ENCODE measurements around the gene PODXL. TPM values are rescaled to one million over a fixed set of nuclear protein-coding genes. Genes with fewer than 3 reads are reported as not detected.

The PODXL gene
- total and polyA plus RNA-seq, 10 of the 15 experiments (the other 5 are each of a cell fraction or from before 2014, with no cell fraction given), result 0.04 to 1.8 (median 0.38) TPM

GRCh38 chr7:131527456-131527855, 29.0 kb downstream of the PODXL start (continued):
- no peak for TF ChIP-seq TCF3 (IDR thresholded peaks at IDR 0.05; ENCODE audit: borderline replicate concordance, insufficient read depth, low read depth, low read length)
- no peak for TF ChIP-seq RAD51 (IDR thresholded peaks at IDR 0.05)
- no peak for TF ChIP-seq POLR2AphosphoS5 (IDR thresholded peaks at IDR 0.05; ENCODE audit: low read length)

- CTCF ChIA-PET, result no interaction called here
- H3K79me2 ChIP-seq (ENCODE audit: control insufficient read depth, insufficient read depth, low read length), result no peaks in the 10 kb centered on the region
- BruUV-seq (replicated peaks), result no TSS peak
- in situ Hi-C loops (cut with MboI) (no loop called here), intact Hi-C loops (cut with micrococcal nuclease; ENCODE audit: unreplicated experiment) (no loop called here)
- ATAC-seq, result no peak
- H4K20me1 ChIP-seq (ENCODE audit: control insufficient read depth, insufficient read depth), result no peaks in the 10 kb centered on the region
- TF ChIP-seq NFIC (IDR thresholded peaks at IDR 0.05; ENCODE audit: low read depth, low read length) (no peak), CHD4 (IDR thresholded peaks at IDR 0.05) (no peak)
- no peak for DNase-seq (ENCODE audit: low read depth, low spot score)
- H3K36me3 ChIP-seq (ENCODE audit: control insufficient read depth in 2 of 2, insufficient read depth in 2 of 2, low read length in 1 of 2), result no peaks in the 10 kb centered on the region
- FAIRE-seq, result no peak
- POLR2A ChIA-PET, result no interaction called here
- no peak overlapping the region for H3K4me2 ChIP-seq (ENCODE audit: control insufficient read depth, insufficient read depth)
- no peak overlapping the region for H3K4me3 ChIP-seq
- no peaks in the 10 kb centered on the region for H3K27me3 ChIP-seq (replicated peaks in 1 of 2; ENCODE audit: control insufficient read depth in 2 of 2, insufficient read depth in 2 of 2, low read length in 1 of 2)
- RAD21 ChIA-PET (ENCODE audit: unreplicated experiment), result no interaction called here
- 45% methylated on average over 2 of the region's 2 CpGs for WGBS (ENCODE audit: insufficient coverage, insufficient replicate concordance, low lambda C conversion rate, missing lambda C conversion rate)
- H3K27ac ChIP-seq (ENCODE audit: control insufficient read depth, insufficient read depth), result no peak overlapping the region
- no peak overlapping the region for H2AFZ ChIP-seq (ENCODE audit: control insufficient read depth, low read depth, low read length)
- SMC1A ChIA-PET (ENCODE audit: uncharacterized antibody, unreplicated experiment), result interaction anchor here (0.6 kb wide), 1 partner anchor 416 kb away, joined by 3 read pairs; no protein-coding TSS in a partner anchor
- no peak overlapping the region for H3K9ac ChIP-seq (ENCODE audit: control insufficient read depth, insufficient read depth, low read length)
- no peaks in the 10 kb centered on the region; the same call in 1 of the 2 replicates for H3K4me1 ChIP-seq (ENCODE audit: control insufficient read depth, insufficient read depth, low read length)
- H3K9me3 ChIP-seq (replicated peaks; ENCODE audit: control insufficient read depth, insufficient read depth, low read length), result no peaks in the 10 kb centered on the region
Observed at GRCh38 chr7:131525820-131526219, 30.6 kb downstream of the PODXL start.

GRCh38 chr7:131524703-131525102, 31.7 kb downstream of the PODXL start:
- BruUV-seq (replicated peaks), result no TSS peak
- DNase-seq (ENCODE audit: low read depth, low spot score) (no peak), ATAC-seq (no peak), FAIRE-seq (no peak)
- ChIA-PET RAD21 (ENCODE audit: unreplicated experiment) (interaction anchor here (0.6 kb wide), 1 partner anchor 10 kb away, joined by 3 read pairs; no protein-coding TSS in a partner anchor), CTCF (interaction anchor here (1.0 to 1.3 kb wide), 3 partner anchors 10 to 23 kb away, joined by 3 to 5 read pairs (median 3); no protein-coding TSS in a partner anchor), SMC1A (ENCODE audit: uncharacterized antibody, unreplicated experiment) (no interaction called here), POLR2A (no interaction called here)
- intact Hi-C loops (cut with micrococcal nuclease; ENCODE audit: unreplicated experiment) (no loop called here), in situ Hi-C loops (cut with MboI) (no loop called here)
- no peaks in the 10 kb centered on the region; the same call in 1 of the 2 replicates for H3K4me1 ChIP-seq (ENCODE audit: control insufficient read depth, insufficient read depth, low read length)
- H3K27ac ChIP-seq (ENCODE audit: control insufficient read depth, insufficient read depth), result no peak overlapping the region
- H3K36me3 ChIP-seq (ENCODE audit: control insufficient read depth in 2 of 2, insufficient read depth in 2 of 2, low read length in 1 of 2), result no peaks in the 10 kb centered on the region
- no peak overlapping the region for H2AFZ ChIP-seq (ENCODE audit: control insufficient read depth, low read depth, low read length)
- no peaks in the 10 kb centered on the region for H3K27me3 ChIP-seq (replicated peaks in 1 of 2; ENCODE audit: control insufficient read depth in 2 of 2, insufficient read depth in 2 of 2, low read length in 1 of 2)
- H3K4me3 ChIP-seq, result no peak overlapping the region
- no peaks in the 10 kb centered on the region for H3K79me2 ChIP-seq (ENCODE audit: control insufficient read depth, insufficient read depth, low read length)
- no peaks in the 10 kb centered on the region for H3K9me3 ChIP-seq (replicated peaks; ENCODE audit: control insufficient read depth, insufficient read depth, low read length)
- H3K9ac ChIP-seq (ENCODE audit: control insufficient read depth, insufficient read depth, low read length), result no peak overlapping the region
- H4K20me1 ChIP-seq (ENCODE audit: control insufficient read depth, insufficient read depth), result no peaks in the 10 kb centered on the region
- no peak overlapping the region for H3K4me2 ChIP-seq (ENCODE audit: control insufficient read depth, insufficient read depth)
- TF ChIP-seq ZNF207 (IDR thresholded peaks at IDR 0.05; ENCODE audit: borderline replicate concordance), result no peak
- no peak for TF ChIP-seq E2F8 (IDR thresholded peaks at IDR 0.05; ENCODE audit: low read depth, partially characterized antibody)
- no peak for TF ChIP-seq CBX3 (IDR thresholded peaks at IDR 0.05; ENCODE audit: borderline replicate concordance, low read depth)
- no peak for TF ChIP-seq IKZF2 (IDR thresholded peaks at IDR 0.05)
- no peak for TF ChIP-seq ATF2 (IDR thresholded peaks at IDR 0.05; ENCODE audit: low read length)
- no peak for TF ChIP-seq BCL11A (IDR thresholded peaks at IDR 0.05; ENCODE audit: low read depth, low read length)
- TF ChIP-seq NR2C2 (IDR thresholded peaks at IDR 0.05; ENCODE audit: borderline replicate concordance, control insufficient read depth, insufficient read length, low read depth), result no peak
- no peak for TF ChIP-seq MEF2A (IDR thresholded peaks at IDR 0.05; ENCODE audit: insufficient read depth, low read depth, low read length)
- TF ChIP-seq SMC3 (IDR thresholded peaks at IDR 0.05; ENCODE audit: borderline replicate concordance, low read length), result no peak
